GM19397 (cell line): Measurements from ENCODE around the gene NTNG1.

Experiments used
- ATAC-seq: cut with Tn5 transposase; IDR thresholded peaks from one replicate; pipeline ENCODE4 v1.9.1; 2021; ENCODE audit warnings: mild to moderate bottlenecking, moderate library complexity; ENCODE audit not compliant: unreplicated experiment

Gene NTNG1

DNA sequence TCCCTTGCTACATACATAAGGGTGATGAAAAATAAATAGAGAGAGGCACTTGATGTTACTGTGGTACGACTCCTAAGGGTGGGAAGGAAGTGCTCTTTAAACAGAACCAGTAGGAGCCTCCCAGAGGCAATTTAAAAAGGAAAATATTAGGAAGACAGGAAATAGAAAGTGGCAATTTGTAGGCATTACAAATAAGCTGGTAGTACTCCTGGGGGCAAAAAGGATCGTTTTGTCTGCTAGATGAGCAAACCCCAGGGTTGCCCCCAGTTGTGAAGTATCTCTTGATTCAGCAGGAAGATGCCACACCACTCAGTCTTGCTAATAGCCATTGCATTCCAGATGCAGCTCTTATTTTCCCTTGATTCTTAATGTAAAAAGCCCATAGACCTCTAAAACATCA, 303.0 kb downstream of the NTNG1 start:
- ATAC-seq: no peak

DNA sequence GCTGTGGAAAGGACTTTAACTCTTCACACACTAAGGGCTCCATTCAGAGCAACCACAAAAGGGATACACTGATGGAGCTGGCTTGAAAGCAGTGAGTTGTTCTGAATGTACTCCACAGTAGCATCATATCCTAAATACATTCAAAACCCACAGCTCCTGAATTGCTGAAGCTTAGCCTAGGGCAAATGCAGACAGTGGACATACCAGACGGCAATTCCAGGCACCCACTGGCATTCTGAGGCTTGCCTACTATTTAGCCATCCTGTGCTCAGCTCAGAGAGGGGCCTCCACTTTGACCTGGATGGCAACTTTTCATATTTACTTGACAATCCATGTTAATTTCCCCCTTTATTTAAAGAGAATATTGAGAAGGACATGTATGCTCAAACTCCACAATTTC, 303.5 kb downstream of the NTNG1 start:
- ATAC-seq: no peak

DNA sequence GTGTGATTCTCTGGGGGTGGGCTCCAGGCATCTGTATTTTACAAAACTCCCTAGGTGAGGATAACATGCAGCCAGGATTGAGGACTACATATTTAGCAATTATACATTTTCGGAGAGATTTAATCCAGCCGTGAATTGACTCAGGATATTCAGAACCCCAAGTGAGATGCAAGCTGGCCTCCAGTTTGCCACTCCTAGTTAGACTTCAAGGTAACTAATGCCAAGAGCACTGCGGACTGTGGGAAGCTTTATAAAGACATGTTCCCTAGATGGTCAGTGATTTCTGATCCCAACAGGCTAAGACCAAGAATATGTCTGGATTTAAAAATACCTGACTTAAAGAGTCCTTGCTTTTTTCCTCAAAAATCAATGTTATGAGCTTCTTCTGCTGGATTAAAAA, 308.5 kb downstream of the NTNG1 start:
- no peak for ATAC-seq

DNA sequence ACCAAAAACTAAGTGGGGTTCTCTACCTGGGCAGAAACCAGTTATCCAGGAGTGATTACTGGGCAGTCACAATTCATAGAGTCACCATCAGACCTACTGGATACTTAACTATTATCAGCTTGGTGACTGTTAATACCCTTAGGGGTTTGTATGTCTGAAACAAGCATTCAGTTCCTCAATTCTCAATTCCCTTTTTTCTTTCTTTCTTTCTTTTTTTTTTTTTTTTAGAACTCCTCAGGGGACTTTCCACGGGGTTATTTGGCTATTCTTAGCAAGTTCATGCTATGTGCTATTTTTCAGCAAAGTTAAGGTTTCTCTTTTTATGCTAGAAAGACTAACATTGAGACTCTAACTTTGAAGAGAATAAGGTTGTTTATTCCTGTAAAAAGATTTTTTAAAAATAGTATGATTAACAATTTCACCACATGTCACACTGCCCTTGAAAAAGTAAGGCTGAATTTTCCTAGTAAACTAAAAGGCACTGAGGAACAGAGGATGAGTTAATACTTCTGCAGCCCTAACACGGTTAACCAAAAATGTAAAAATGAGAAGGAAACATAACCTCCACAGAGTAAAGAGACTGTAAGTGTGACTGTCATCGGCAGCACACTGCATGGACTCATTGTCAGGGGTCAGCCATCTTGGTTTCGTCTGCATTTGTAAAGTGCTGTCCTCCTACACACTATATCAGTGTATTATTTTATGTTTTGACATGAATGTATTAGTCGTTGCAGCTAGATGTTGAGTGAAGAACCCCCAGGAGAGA, 310.2 kb downstream of the NTNG1 start:
- ATAC-seq: peak; percentile 73

DNA sequence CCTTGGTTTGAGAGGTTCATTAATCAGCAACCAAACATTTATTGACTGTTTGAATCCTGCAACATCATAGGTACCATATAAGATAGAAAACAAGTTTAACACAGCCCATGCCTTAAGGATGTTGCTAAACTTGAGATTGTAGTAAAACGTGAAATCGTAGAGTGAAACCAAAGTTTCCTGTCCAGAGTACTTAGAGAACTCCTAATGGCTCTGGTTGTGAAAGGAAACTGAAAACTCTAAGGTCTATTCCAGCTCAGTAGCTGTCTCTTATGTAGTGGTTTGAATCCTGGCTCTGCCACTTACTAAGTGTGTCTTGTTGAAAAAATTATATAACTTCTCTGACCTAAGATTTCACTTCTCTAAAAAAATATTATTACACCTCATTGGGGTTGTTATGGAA, 310.9 kb downstream of the NTNG1 start:
- peak; percentile 64 for ATAC-seq

DNA sequence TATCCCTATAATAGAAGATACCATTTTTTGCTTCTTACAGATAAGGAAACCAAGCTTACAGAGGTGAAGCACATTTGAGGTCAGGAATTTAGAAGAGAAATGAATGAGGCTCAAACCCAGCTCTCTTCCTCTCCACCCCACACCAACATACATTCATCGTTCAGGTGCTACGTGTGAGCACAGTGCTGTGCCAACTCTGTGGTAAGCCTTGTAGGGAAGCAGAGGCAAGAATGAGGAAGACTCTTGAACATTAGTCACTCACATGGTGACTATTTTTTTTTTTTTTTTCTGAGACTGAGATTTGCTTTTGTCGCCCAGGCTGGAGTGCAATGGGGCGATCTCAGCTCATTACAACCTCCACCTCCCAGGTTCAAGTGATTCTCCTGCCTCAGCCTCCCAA, 314.0 kb downstream of the NTNG1 start:
- no peak for ATAC-seq

DNA sequence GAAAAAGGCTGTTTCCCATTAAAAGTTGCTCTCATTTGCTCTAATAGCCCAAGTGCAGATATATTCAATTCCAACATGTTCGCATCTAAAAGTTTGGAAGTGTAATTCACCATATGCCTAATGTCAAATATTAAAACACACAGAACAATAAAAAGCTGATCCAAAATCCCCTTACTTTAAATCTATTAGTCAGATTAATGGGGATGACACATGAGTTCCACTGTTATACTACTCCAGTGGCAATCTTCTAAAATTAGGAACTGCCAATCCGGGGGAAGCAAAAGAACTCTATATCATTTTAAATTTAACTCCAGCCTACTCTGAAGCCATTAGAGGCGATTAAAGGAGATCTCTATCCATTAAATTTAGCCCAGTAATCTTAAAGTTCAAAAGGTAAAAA, 317.1 kb downstream of the NTNG1 start:
- ATAC-seq: no peak

DNA sequence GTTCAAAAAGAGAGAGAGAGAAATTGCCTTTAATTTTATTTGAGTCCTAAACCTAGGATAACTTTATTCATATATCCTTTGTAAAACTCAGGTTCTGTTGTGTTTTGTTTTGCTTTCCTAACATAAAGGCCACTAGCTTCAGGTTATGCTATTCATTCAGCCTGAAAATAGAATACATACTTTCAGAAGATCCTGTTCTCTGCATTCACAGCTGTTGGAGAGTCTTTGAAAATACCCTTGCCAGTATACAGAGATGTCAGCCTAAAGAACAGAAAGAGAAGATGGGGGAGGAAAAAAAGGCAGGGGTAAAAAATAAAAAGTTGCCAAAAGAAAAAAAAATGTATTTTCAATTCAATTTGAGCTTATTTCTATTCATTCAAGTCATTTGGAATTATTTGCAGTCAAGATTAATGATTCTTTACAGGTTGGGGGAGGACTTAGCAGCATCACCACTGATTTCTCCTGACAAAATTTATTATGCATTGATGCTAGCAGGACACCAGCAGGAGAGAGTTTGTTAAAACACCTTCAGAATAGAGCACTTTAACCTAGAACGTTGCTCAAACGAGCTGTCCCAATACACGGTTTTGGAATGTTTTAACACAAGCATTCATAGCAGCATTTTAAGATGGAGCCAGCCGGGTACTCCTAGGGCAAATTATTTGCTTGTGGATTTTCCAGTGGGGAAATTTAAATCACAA, 318.5 kb downstream of the NTNG1 start:
- ATAC-seq: peak; percentile 54

DNA sequence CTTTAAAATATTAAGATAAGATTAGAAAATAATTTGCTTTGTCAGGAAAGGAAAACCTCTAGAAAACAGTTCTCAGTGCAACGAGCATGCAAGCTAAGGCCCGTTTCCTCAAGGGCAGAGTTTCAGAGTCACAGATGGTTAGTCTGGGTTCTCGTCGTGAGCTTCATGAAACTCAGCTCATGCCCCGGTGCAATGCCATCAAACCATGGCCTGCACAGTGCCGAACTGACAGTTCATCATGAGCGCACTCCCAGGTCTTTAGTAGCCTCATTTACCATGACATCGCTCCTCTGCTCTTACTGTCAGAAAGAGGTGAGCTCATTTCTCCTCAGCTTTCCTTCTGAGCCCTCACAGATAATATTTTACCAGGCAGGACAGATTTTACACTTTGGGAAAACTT, 319.2 kb downstream of the NTNG1 start:
- ATAC-seq: peak; percentile 81

DNA sequence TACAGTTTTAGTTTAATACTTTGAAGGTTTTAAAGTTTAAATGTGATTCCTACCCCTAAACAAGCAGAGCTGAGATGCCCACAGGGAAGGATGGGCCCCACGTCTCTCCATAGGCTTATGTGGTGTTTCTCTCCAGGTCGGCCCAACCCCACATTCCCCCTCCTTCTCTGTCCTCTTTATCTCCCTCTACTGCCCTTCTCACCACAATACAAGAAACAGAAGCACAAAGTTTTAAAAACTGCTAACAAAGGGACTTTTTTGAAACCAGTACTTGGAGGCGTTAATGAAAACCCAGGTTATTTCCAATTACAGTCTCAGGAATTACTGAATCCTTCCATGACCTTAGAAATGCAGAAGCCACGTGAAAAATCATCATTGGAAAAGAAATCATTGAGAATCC, 324.0 kb downstream of the NTNG1 start:
- ATAC-seq: no peak

DNA sequence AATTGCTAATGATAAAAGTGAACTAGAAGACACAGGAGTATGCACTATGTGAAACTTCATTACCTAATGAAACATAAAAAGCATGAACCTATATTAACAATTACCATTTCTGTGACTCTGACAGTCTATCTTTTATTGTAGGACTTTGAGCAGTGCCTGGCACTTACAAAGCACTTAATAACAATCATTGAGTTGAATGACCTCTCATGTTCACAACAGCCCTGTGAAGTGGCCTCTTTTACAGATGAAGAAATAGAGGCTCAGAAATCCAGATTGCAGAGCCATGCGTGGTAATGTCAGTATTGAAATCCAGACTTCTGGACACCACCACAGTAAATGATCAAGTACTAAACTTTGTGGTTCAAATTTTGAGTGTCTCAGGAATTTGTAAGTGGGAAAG, 326.4 kb downstream of the NTNG1 start:
- ATAC-seq: no peak

DNA sequence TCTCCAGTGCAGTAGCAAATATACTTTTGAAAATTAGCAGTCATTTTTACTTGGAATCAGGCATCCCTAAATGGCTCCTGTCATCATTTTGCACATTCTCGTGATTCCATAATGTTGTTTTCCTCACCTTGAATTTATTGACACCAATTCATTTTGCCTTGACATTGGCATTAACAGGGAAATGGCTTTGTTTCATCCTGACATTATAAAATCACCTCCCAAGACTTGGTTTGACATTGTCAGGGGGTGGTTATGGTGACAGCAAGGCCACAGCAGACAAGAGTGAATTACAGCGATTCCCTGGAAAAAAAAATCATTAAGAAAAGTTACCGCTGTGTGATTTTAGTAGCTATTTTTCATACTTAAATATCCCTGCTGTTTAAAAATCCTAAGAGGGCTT, 327.0 kb downstream of the NTNG1 start:
- ATAC-seq: no peak

DNA sequence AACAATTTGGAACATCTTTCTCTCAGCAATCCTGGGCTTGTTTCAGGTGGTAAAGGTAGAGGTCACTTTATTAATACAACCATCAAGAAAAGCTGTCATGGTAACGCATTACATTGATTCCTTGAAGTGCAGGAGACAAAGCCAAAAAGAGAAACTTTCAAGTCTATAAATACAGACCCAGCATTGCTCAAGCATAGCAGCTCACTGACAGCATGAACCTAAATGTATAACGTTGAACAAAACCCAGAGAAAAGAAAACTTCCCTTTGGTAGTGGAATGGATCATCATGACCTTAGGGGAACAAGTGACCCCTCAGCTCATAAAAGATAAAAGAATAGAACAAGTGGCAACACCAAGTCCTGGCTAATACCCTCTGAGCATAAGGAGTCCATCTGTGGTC, 332.2 kb downstream of the NTNG1 start:
- ATAC-seq: no peak

DNA sequence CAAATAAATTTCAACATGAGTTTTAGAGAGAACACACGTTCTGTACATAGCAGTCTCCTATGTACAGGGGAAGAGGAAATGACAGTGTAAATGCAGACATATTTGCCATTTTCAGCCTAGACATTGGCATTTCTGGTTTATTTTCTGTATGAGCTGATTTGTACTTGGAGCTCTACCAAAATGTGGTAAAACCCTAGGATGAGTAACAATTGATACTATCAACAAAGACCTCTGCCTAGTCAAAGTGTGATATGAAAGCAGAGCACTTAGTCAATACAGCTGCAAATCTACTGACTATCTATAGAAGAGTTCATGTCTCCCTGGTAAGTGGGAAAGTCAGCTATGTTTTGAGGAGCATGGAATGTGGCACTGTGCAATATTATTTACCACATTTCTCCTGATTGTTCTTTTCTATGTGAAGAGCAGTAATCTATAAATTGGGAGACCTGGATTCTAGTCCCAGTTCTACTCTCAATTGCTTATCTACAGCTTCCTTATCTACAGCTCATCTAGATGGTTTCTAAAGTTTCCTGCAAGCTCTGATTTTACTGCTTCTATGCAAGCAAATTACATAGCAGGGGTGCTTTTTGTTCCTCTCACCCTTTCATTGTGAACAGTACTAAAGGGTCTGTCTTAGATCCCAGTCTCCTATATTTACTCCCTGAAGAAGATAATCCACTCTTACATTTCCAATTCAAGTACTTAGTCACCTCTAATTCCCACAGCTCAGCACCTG, 334.2 kb downstream of the NTNG1 start:
- ATAC-seq: peak; percentile 58

DNA sequence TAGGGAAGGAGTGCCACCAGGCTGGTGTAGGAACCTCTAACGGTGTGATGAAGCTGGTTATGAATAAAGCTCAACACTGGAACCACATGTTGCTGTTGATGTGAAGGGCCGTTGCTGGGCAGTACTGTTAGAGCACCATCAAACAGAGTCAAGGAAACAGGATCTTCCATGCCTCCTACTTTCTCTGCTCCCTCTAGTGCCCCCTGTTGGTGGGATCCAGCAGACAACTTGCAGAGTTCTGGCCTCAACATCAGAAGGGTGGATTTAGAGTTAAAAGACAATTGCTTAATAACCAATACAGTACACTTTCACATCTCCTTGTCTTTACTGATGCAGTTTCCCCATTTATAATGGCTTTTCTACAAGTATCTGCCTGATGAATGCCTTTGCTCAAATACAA, 336.4 kb downstream of the NTNG1 start:
- no peak for ATAC-seq

DNA sequence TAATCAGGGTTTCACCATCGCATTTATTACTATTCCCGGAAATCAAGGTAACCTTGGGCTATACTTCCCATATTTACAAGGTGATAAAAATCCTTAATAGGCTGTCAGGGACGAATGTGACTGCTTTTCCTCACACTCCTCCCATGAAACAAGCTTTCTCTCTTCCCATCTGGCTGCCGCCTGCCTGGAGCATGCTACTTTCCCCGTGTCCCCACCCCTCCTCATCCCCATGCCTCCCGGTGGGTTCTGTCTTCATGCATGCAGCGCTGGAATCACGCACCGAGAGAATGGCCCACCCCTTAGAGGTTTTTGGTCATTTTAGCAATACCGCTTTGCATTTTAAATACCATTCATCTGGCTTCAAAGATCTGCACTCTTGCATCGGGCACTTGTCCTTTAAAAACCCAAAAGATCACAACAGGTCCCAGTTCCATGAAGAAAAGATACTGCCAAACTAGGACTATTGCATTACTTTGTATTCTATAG, 339.1 kb downstream of the NTNG1 start:
- no peak for ATAC-seq

DNA sequence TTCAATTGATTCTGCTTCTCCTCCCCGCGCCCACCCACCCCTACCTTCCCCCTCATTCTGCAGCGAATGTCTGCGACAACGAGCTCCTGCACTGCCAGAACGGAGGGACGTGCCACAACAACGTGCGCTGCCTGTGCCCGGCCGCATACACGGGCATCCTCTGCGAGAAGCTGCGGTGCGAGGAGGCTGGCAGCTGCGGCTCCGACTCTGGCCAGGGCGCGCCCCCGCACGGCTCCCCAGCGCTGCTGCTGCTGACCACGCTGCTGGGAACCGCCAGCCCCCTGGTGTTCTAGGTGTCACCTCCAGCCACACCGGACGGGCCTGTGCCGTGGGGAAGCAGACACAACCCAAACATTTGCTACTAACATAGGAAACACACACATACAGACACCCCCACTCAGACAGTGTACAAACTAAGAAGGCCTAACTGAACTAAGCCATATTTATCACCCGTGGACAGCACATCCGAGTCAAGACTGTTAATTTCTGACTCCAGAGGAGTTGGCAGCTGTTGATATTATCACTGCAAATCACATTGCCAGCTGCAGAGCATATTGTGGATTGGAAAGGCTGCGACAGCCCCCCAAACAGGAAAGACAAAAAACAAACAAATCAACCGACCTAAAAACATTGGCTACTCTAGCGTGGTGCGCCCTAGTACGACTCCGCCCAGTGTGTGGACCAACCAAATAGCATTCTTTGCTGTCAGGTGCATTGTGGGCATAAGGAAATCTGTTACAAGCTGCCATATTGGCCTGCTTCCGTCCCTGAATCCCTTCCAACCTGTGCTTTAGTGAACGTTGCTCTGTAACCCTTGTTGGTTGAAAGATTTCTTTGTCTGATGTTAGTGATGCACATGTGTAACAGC, 339.9 kb downstream of the NTNG1 start:
- ATAC-seq: peak; percentile 88

DNA sequence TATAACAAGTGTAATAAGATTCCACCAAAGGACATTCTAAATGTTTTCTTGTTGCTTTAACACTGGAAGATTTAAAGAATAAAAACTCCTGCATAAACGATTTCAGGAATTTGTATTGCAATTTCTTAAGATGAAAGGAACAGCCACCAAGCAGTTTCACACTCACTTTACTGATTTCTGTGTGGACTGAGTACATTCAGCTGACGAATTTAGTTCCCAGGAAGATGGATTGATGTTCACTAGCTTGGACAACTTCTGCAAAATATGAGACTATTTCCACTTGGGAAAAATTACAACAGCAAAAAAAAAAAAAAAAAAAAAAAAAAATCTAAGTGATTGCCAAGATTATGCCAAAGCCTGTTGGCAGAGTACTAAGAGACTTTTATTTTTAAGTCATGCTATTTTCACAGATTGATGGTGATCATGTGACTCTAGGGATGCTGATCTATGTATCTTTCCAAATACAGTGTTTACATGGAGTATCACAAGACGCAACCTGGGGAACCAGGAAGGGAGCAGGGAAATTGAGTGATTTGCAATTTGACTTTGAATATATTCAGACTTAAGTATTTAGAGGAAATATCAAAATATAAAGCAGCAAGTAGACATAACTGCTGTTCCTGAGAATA, 341.0 kb downstream of the NTNG1 start:
- no peak for ATAC-seq

DNA sequence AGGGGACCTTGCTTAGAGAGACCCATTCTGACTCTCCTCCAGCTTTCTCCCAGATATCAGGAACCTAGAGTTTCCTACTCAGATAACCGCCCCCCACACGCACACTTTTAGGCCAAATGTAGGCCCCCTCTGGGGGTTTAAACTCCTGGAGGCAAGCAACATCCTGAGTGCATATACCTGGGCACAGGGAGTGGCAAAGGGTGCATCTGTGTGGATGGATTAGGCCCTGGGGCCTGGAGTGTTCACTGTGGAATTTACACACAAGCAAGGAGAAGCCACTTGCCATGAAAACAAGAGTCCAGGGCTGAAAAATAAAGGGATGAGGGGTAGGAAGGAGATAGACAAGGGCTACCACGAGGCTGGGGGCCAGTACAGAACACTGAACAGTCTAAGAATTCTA, 343.1 kb downstream of the NTNG1 start:
- no peak for ATAC-seq

DNA sequence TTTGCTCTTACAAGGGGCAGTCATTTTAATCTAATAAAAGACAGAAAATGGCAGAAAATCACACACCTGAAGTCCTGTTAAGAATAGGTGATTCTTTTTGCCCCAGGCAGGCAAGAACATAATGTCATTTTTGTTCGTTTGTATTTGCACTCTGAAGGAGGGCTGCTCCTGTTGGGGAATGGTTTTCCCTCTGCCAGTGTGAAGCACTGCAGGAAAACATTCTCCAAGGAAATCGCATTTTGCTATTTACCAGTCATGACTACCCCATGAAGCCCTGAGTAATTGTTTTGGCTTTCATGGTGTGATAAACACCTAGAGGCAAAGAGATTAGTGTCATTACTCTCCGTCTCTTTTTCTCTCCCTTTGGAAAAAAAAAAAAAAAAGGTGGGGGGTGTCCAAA, 345.5 kb downstream of the NTNG1 start:
- no peak for ATAC-seq
